GM12878 (cell line): ENCODE measurements around the gene OLFM1. TPM values are rescaled to one million over a fixed set of nuclear protein-coding genes. Genes with fewer than 3 reads are reported as not detected.

ENCODE experiments used
- BCL3 ChIP-seq: IDR thresholded peaks from 2 replicates; pipeline ENCODE4 v1.6.1; 2011; ENCODE audit warnings: borderline replicate concordance, low read depth, mild to moderate bottlenecking, moderate library complexity, low read length; ENCODE audit not compliant: insufficient read depth, poor library complexity, severe bottlenecking
- CHD1 ChIP-seq: IDR thresholded peaks from 2 replicates; pipeline ENCODE4 v1.6.1; 2012; ENCODE audit warnings: low read depth, low read length, improper control_type of control experiment
- CTCF ChIP-seq, 3 experiments: IDR thresholded peaks in 2 of 3; conservative IDR thresholded peaks in 1 of 3; 2 replicates each; pipeline ENCODE4 v1.5.1; 2011; ENCODE audit warnings: low read depth in 3 of 3, low read length in 3 of 3, mild to moderate bottlenecking in 3 of 3, control low read depth in 2 of 3, moderate library complexity in 2 of 3, inconsistent platforms in 1 of 3, mixed read lengths in 1 of 3; ENCODE audit not compliant: control insufficient read depth in 2 of 3, insufficient read depth in 1 of 3; ENCODE audit errors: extremely low read depth in 1 of 3
- EGR1 ChIP-seq, 2 experiments: IDR thresholded peaks; 1 replicate in 1 of 2; 2 replicates in 1 of 2; pipeline ENCODE4 v1.6.1; 2011 to 2012; ENCODE audit warnings: low read depth in 2 of 2, low read length in 2 of 2, borderline replicate concordance in 1 of 2, mild to moderate bottlenecking in 1 of 2, moderate library complexity in 1 of 2
- IKZF2 ChIP-seq, 2 experiments: fragments of 450-650 bp; IDR thresholded peaks; 2 replicates each; pipeline ENCODE4 v1.6.1; 2017; ENCODE audit warnings: mild to moderate bottlenecking in 2 of 2, moderate library complexity in 2 of 2
- KDM1A ChIP-seq: fragments of 200-600 bp; sonication (generic); IDR thresholded peaks from 2 replicates; pipeline ENCODE4 v1.6.1; 2016; ENCODE audit warnings: borderline replicate concordance
- MXI1 ChIP-seq: fragments of 150-350 bp; IDR thresholded peaks from 2 replicates; pipeline ENCODE4 v1.6.1; 2011; ENCODE audit warnings: low read depth, mild to moderate bottlenecking, inconsistent platforms, low read length, improper control_type of control experiment
- SIX5 ChIP-seq: IDR thresholded peaks from 2 replicates; pipeline ENCODE4 v1.6.1; 2011; ENCODE audit warnings: mild to moderate bottlenecking, low read depth, low read length, moderate library complexity; ENCODE audit not compliant: severe bottlenecking
- SUPT20H ChIP-seq: IDR thresholded peaks from 2 replicates; pipeline ENCODE4 v1.6.1; 2011; ENCODE audit warnings: low read depth, mild to moderate bottlenecking, low read length, moderate library complexity, borderline replicate concordance; ENCODE audit not compliant: control insufficient read depth
- ZBED1 ChIP-seq: IDR thresholded peaks from 2 replicates; pipeline ENCODE4 v1.6.1; 2016; ENCODE audit warnings: borderline replicate concordance
- ZZZ3 ChIP-seq: IDR thresholded peaks from 2 replicates; pipeline ENCODE4 v1.6.1; 2011; ENCODE audit warnings: low read depth; ENCODE audit not compliant: control insufficient read depth, insufficient read length
- polyA plus RNA-seq, 11 experiments: library from polyadenylated mRNA; depleted of rRNA in 4 of 11; unstranded in 6 of 11; stranded (reverse) in 5 of 11; fragments of >200 nt; fragmentation: Nextera tagmentation in 4 of 11; fragmentation: Illumina TruSeq in 1 of 11; extraction: Ambion mirVana in 4 of 11; extraction: Trizol in 1 of 11; gene quantifications; 1 replicate in 1 of 11; 2 replicates in 10 of 11; pipeline versions ENCODE4 v1.2.1 to v1.2.3, GENCODE V29; 2011 to 2016; ENCODE audit warnings: inconsistent platforms in 2 of 11, missing spikeins in 2 of 11, low read depth in 1 of 11
- total RNA-seq, 4 experiments: library from RNA; depleted of rRNA in 3 of 4; stranded (reverse); fragments of >200 nt in 3 of 4; fragmentation: Illumina TruSeq in 1 of 4; extraction: Trizol in 1 of 4; gene quantifications; 2 replicates each; pipeline versions ENCODE4 v1.2.1 to v1.2.3, GENCODE V29; 2013 to 2021
- TF ChIP-seq, protein P1 (sequence below): IDR thresholded peaks from 2 replicates; pipeline ENCODE4 v1.6.1; 2012; ENCODE audit warnings: mild to moderate bottlenecking, low read depth, low read length

Gene OLFM1
- total and polyA plus RNA-seq, 10 of the 15 experiments (the other 5 are each of a cell fraction or from before 2014, with no cell fraction given): not detected

DNA sequence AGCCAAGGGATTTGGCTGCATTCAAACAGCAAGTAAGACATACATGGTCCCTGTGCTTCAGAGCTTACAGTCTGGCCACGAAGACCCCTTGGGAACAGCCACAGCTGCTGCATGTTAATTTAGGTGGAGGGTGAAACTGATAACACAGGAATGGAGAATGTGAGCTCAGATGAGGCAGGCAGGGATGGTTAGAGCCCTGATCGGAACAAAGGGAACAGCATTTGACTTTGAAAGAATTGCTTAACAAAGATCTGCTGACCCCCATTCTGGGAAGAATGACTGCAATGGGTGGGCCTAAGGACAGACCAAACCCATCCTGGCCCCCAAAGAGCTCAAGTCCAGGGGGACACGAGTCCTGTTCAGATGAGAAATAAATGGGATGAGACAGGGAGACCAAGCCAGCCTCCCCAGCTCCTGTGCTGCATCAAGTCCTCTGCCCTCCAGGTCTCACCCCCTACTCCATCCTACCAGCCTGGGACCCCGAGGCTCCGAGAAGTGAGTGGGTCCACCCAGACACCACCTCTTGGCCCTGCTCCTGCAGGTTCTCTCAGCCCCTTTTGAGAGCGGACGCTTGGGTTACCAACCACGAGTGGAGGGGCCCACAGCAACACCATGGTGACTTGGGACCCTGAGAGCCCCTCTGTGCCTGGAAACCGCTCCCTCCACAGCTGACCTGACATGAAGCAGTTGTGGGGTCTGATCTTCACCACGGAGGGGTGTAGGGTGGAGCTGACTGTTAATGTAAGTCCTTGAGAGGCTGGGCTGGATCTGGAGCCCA is 50.8 kb downstream of the OLFM1 start (continued):
- TF ChIP-seq CHD1 (no peak), MXI1 (no peak), ZBED1 (no peak), SUPT20H (no peak), ZZZ3 (no peak), EGR1 (IDR thresholded peaks at IDR 0.05; ENCODE audit: borderline replicate concordance in 1 of 2, low read depth in 2 of 2, low read length in 2 of 2) (no peak), IKZF2 (IDR thresholded peaks at IDR 0.05) (no peak), SIX5 (no peak), BCL3 (no peak), CTCF (IDR thresholded peaks at IDR 0.05 in 2 of 3, conservative IDR thresholded peaks at IDR 0.05 in 1 of 3; ENCODE audit: control insufficient read depth in 2 of 3, extremely low read depth in 1 of 3, insufficient read depth in 1 of 3, low read depth in 3 of 3, low read length in 3 of 3) (no peak), KDM1A (no peak)
- TF ChIP-seq, protein P1, sequence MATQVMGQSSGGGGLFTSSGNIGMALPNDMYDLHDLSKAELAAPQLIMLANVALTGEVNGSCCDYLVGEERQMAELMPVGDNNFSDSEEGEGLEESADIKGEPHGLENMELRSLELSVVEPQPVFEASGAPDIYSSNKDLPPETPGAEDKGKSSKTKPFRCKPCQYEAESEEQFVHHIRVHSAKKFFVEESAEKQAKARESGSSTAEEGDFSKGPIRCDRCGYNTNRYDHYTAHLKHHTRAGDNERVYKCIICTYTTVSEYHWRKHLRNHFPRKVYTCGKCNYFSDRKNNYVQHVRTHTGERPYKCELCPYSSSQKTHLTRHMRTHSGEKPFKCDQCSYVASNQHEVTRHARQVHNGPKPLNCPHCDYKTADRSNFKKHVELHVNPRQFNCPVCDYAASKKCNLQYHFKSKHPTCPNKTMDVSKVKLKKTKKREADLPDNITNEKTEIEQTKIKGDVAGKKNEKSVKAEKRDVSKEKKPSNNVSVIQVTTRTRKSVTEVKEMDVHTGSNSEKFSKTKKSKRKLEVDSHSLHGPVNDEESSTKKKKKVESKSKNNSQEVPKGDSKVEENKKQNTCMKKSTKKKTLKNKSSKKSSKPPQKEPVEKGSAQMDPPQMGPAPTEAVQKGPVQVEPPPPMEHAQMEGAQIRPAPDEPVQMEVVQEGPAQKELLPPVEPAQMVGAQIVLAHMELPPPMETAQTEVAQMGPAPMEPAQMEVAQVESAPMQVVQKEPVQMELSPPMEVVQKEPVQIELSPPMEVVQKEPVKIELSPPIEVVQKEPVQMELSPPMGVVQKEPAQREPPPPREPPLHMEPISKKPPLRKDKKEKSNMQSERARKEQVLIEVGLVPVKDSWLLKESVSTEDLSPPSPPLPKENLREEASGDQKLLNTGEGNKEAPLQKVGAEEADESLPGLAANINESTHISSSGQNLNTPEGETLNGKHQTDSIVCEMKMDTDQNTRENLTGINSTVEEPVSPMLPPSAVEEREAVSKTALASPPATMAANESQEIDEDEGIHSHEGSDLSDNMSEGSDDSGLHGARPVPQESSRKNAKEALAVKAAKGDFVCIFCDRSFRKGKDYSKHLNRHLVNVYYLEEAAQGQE: no peak
